IgD-negative memory B cell (primary cell): ENCODE results near the gene EIF4A3. TPM values are rescaled to one million over a fixed set of nuclear protein-coding genes. Genes with fewer than 3 reads are reported as not detected.

Experiments used
- H3K27ac Mint-ChIP-seq, 3 donors: one replicate each; pipeline ENCODE4 v1.8.0; 2020 to 2022; ENCODE audit warnings: mild to moderate bottlenecking in 3 of 3, mixed read lengths in 3 of 3, moderate library complexity in 1 of 3
- H3K27me3 Mint-ChIP-seq: one replicate; pipeline ENCODE4 v1.8.0; 2021; ENCODE audit warnings: mixed read lengths
- H3K36me3 Mint-ChIP-seq: one replicate; pipeline ENCODE4 v1.8.0; 2020; ENCODE audit warnings: mild to moderate bottlenecking, mixed read lengths
- H3K4me1 Mint-ChIP-seq, 3 donors: one replicate each; pipeline ENCODE4 v1.8.0; 2020 to 2022; ENCODE audit warnings: mixed read lengths in 3 of 3, mild to moderate bottlenecking in 1 of 3
- H3K4me3 Mint-ChIP-seq, 4 donors: one replicate each; pipeline ENCODE4 v1.8.0; 2020 to 2022; ENCODE audit warnings: mild to moderate bottlenecking in 4 of 4, mixed read lengths in 4 of 4, moderate library complexity in 3 of 4
- H3K9me3 Mint-ChIP-seq, 3 donors: one replicate each; pipeline ENCODE4 v1.8.0; 2020 to 2021; ENCODE audit warnings: mixed read lengths in 3 of 3, mild to moderate bottlenecking in 1 of 3
- polyA plus RNA-seq: library from polyadenylated mRNA; unstranded; fragments of 300-500 nt; fragmentation: Illumina TruSeq; gene quantifications from one replicate; pipeline ENCODE4 v1.2.3, GENCODE V29; 2021

The EIF4A3 gene
- polyA plus RNA-seq, 1 donor from 2014 or later = 71.0 TPM

DNA sequence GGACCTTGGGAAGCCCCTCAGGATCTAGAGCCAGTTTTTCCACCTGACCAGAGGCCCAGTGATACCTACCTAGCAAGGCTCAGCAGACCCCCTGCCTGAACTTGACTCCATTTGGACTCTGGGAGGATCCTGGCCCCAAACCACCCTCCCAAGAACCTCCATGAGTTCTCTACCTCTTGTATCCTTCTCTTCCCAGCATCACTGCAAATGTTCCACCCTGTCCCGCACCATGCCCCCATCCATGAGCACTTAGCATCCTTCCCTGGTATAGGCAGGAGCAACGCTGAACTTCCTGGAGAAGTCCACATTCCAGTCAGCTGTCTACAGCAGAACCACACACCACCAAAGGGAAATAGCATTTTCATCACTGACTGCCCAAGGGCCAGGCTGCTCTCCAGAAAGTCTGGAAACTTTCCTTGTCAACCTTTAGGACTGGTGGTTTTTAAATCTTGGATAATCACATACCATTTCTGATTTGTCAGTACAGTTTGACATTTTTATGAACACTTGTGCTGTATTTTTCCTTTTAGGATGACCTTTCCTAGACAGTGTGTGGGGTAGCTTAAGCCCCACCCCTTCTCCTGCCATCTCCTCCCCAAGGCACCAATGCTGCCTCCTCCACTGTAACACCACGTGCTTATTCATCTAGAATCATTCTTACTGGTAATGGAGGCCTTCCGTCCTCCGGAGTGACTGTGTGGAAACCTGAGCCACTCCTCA lies 13.9 kb downstream of the EIF4A3 start:
- Mint-ChIP-seq H3K27ac (no peak overlapping the region), H3K4me1 (peaks cover 0 to 3% (median 0%) of the 10 kb centered on the region in 3 donors), H3K27me3 (no peaks in the 10 kb centered on the region), H3K36me3 (peaks cover 11% of the 10 kb centered on the region), H3K9me3 (peaks cover 0 to 2% (median 0%) of the 10 kb centered on the region in 3 donors), H3K4me3 (no peak overlapping the region)

DNA sequence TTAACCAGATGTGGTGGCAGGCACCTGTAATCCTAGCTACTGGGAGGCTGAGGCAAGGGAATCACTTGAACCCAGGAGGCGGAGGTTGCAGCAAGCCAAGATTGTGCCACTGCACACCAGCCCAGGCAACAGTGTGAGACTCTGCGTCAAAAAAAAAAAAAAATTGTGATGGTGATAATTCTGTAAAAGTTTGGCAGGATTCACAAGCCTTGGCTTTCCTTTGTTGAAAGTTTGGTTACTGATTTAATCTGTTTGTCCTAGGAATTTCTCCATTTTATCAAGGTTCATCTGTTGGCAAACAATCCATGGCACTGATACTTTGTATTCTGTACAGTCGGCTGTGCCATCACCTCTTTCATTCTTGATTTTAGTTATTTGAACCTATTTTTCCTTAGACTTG lies 15.9 kb downstream of the EIF4A3 start:
- Mint-ChIP-seq H3K9me3 (peaks cover 0 to 2% (median 0%) of the 10 kb centered on the region in 3 donors), H3K27ac (no peak overlapping the region), H3K4me3 (no peak overlapping the region), H3K4me1 (peaks cover 0 to 3% (median 0%) of the 10 kb centered on the region in 3 donors), H3K36me3 (peaks cover 7% of the 10 kb centered on the region), H3K27me3 (no peaks in the 10 kb centered on the region)

DNA sequence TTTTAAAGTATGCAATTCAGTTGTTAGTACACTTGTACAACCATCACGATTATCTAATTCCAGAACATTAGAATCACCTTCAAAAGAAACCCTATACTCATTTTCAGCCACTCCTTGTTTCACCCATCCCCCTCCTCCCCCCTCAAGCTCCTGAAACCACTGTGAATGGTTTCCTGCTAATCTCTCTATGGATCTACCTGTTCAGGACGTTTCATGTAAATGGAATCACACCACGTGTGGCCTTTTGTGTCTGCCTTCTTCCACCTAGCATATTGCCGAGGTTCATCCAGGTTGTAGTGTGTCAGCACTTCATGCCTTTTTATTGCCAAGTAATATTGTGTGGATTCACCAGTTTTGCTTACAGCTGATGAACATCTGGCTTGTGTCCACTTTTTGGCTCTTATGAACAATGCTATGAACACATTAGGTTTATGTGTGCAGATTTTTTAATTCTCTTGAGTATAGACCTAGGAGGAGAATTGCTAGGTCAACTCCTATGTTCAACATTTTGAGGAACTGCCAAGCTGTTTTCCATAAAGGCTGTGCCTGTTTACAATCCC lies 17.8 kb downstream of the EIF4A3 start:
- Mint-ChIP-seq H3K36me3 (peaks cover 4% of the 10 kb centered on the region), H3K27ac (no peak overlapping the region), H3K27me3 (peaks cover 2% of the 10 kb centered on the region), H3K4me1 (peaks cover 0 to 3% (median 0%) of the 10 kb centered on the region in 3 donors), H3K4me3 (no peak overlapping the region), H3K9me3 (peaks cover 0 to 2% (median 0%) of the 10 kb centered on the region in 3 donors)

DNA sequence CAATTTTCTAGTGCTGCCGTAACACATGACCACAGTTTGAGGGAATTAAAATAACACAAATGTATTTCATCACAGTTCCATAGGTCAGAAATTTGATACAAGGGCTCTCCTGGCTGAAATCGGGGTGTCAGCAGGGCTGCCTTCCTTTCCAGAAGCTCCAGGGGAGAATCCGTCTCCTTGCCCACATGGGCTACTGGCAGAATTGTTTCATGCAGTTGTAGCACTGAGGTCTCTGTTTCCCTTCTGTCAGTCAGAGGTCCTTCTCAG lies 20.5 kb downstream of the EIF4A3 start:
- no peak overlapping the region for H3K4me3 Mint-ChIP-seq
- peaks cover 0 to 2% (median 0%) of the 10 kb centered on the region in 3 donors for H3K4me1 Mint-ChIP-seq
- no peak overlapping the region for H3K27ac Mint-ChIP-seq
- H3K36me3 Mint-ChIP-seq = peaks cover 2% of the 10 kb centered on the region
- H3K27me3 Mint-ChIP-seq = peaks cover 4% of the 10 kb centered on the region
- H3K9me3 Mint-ChIP-seq = peaks cover 0 to 2% (median 0%) of the 10 kb centered on the region in 3 donors

DNA sequence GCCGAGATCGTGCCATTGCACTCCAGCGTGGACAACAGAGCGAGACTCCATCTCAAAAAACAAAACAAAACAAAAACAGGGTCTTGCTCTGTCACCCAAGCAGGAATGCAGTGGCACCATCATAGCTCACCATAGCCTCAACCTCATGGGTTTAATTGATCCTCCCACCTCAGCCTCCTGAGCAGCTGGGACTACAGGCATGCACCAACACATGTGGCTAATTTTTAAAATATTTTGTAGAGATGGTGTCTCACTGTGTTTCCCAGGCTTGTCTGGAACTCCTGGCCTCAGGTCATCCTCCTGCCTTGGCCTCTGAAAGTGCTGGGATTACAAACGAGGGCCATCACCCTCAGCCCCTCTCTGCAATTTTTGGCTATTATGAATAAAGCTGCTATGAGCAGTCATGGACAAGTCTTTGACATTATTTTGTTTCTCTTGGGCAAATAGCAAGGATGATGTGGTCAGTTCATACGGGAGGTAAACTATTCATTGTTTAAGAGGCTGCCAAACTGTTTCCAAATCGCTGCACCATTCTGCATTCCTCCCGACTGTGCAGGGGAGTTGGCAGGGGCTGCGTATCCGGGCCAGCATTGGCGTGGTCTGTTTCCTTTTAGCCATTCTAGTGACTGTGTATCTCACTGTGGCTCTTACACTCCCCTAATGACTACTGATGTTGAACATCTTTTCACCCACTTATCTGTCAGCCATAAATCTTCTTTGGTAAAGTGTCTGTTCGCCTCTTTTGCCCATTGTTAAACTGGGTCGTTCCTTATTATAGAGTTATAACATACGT lies 21.1 kb downstream of the EIF4A3 start:
- no peak overlapping the region for H3K4me3 Mint-ChIP-seq
- peaks cover 2% of the 10 kb centered on the region for H3K36me3 Mint-ChIP-seq
- peaks cover 0 to 2% (median 0%) of the 10 kb centered on the region in 3 donors for H3K4me1 Mint-ChIP-seq

DNA sequence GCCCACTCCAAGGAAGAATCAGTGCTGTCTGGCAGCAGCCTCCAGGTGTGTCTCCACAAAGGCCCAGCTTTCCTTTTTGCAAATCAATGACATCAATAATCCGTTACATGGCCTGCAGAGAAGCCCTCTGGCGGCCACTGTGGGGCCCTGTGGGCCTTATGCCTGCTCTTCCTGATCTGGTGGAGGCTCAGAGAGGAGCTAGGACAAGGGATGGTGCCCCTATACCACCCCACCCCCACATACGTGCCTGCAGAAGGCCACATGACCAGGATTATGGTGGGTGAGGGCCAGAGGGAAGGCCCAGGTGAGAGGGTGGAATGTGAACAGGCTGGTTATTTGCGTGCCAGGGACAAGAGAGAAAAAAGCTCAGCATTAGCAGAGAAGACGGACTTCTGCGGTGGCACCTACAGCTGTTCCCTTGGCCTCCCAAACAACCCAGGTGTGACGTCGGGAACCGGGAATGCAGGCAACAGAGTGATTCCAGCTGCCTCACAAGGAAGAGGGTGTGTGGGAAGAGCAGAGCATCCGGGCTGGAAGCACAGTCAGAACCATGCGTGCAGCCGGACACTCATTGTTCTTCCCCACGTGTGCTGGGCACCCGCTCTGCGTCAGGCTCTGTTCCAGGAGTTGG lies 22.5 kb downstream of the EIF4A3 start:
- no peak overlapping the region for H3K4me3 Mint-ChIP-seq
- peaks cover under 1% of the 10 kb centered on the region for H3K36me3 Mint-ChIP-seq
- H3K9me3 Mint-ChIP-seq = peaks cover 0 to 2% (median 0%) of the 10 kb centered on the region in 3 donors
- H3K27me3 Mint-ChIP-seq = peaks cover 4% of the 10 kb centered on the region
- peaks cover 0 to 2% (median 0%) of the 10 kb centered on the region in 3 donors for H3K4me1 Mint-ChIP-seq
- no peak overlapping the region for H3K27ac Mint-ChIP-seq

More for the DNA sequence above, 21.1 kb downstream of the EIF4A3 start:
- H3K27ac Mint-ChIP-seq = no peak overlapping the region
- H3K9me3 Mint-ChIP-seq = peaks cover 0 to 2% (median 0%) of the 10 kb centered on the region in 3 donors
- peaks cover 4% of the 10 kb centered on the region for H3K27me3 Mint-ChIP-seq

DNA sequence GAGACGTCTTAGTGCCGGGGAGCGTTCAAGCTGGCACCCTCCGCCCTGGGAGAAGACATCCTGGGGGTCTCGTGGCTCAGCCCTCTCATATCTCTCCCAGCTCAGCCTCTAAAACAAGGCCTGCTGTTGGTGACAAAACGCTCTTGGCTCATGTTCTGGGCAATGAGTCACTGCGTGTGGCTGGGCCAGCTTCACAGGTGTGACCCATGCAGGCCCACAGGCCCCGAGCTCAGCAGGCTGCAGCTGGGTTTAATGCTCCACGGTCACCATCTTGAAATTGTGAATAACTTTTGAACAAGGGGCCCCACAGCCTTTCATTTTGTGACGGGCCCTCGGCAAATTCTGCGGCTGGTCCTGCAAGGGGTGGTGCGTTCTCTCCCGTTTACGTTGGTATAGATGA lies 23.1 kb downstream of the EIF4A3 start:
- Mint-ChIP-seq H3K36me3 (no peaks in the 10 kb centered on the region), H3K4me3 (no peak overlapping the region), H3K27ac (no peak overlapping the region), H3K9me3 (no peaks in the 10 kb centered on the region), H3K27me3 (peaks cover 4% of the 10 kb centered on the region), H3K4me1 (no peaks in the 10 kb centered on the region)

DNA sequence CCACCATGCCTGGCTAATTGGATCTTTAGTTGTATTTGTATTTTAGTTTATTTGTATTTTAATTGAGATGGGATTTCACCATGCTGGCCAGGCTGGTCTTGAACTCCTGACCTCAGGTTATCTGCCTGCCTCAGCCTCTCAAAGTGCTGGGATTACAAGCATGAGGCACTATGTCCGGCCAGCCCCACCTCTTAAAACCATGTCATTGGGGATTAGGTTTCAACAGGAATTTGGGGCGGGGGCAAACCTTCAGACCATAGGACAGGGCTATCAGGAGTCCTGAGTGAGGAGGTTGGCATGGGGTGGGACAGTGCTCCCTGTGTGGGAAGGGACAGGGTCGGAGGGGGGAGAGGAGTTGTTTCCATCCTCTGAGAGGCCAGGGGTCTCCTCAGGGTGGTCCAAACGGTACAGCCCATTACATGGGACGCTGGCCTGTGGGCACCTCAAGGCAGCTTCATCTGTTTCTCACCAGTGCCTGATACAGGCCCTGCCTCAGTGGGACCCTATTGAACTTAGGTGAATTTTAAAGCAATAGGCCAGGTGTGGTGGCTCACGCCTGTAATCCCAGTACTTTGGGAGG lies 23.9 kb downstream of the EIF4A3 start:
- Mint-ChIP-seq H3K4me3 (no peak overlapping the region), H3K9me3 (no peaks in the 10 kb centered on the region), H3K27ac (no peak overlapping the region), H3K27me3 (peaks cover 4% of the 10 kb centered on the region), H3K36me3 (no peaks in the 10 kb centered on the region), H3K4me1 (no peaks in the 10 kb centered on the region)

DNA sequence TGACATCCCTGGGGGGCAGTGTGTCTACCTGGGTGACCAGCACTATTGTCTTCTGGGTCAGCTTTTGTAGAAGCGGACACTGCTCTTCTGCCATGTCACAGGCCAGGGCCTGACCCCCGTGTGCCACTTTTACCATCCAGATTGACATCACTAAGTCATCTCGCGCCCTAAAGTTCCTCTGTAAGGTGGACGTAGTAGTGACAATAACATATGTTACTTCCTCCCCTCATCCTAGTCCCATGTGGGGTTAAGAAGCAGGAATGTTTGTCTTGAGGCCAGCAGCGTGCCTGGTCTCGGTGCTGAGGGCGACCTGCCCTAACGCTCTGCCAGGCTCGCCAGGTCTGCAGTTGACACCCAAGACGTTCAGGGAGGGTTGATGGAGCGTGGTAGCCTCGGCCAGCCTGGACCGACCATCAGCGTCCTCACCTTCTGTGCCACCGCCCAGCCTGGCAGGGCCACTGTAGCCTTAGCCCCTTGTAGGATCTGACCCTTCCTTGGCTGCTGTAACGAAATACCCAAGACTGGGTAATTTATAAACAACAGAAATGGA lies 24.8 kb downstream of the EIF4A3 start:
- H3K4me3 Mint-ChIP-seq = no peak overlapping the region
- no peaks in the 10 kb centered on the region for H3K36me3 Mint-ChIP-seq
- no peaks in the 10 kb centered on the region for H3K9me3 Mint-ChIP-seq
- H3K27me3 Mint-ChIP-seq = peaks cover 4% of the 10 kb centered on the region
- H3K4me1 Mint-ChIP-seq = no peaks in the 10 kb centered on the region
- no peak overlapping the region for H3K27ac Mint-ChIP-seq

DNA sequence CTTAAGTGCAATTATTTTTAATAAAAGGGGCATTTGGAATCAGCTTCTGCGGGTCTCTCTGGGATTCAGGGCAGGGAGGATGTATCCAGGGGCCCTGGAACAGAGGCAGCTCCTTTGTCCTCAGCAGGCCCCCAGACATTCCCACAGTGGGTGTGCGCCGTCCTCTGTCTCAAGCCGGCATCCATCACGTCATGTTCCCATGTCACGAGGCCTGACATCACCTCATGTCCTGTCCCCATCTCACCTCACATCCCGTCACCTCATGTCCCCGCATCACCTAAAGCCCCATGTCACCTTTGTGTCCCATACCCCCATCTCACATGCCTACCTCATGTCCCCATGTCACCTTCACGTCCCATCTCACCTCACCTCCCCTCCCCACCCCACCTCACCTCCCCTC lies 27.1 kb downstream of the EIF4A3 start:
- no peak overlapping the region for H3K4me3 Mint-ChIP-seq
- no peaks in the 10 kb centered on the region for H3K4me1 Mint-ChIP-seq
- peaks cover 4% of the 10 kb centered on the region for H3K27me3 Mint-ChIP-seq
- peaks cover under 1 to 6% (median 2%) of the 10 kb centered on the region in 3 donors for H3K9me3 Mint-ChIP-seq
- H3K36me3 Mint-ChIP-seq = no peaks in the 10 kb centered on the region
- H3K27ac Mint-ChIP-seq = no peak overlapping the region

DNA sequence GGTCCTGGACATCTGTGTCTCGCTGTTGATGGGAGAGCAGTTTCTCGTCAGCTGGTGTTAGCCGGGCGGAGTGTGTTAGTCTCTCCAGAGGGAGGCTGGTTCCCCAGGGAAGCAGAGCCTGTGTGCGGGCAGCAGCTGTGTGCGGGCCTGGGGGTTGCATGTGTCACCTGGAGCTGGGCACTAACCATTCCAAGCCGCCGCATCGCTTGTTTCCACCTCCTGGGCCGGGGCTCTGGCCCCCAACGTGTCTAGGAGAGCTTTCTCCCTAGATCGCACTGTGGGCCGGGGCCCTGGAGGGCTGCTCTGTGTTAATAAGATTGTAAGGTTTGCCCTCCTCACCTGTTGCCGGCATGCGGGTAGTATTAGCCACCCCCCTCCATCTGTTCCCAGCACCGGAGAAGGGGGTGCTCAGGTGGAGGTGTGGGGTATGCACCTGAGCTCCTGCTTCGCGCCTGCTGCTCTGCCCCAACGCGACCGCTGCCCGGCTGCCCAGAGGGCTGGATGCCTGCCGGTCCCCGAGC lies 27.6 kb downstream of the EIF4A3 start:
- Mint-ChIP-seq H3K27me3 (peaks cover 4% of the 10 kb centered on the region), H3K9me3 (peaks cover 2 to 8% (median 2%) of the 10 kb centered on the region in 3 donors), H3K36me3 (no peaks in the 10 kb centered on the region), H3K4me3 (no peak overlapping the region), H3K27ac (no peak overlapping the region), H3K4me1 (peaks cover 0 to 3% (median 0%) of the 10 kb centered on the region in 3 donors)

DNA sequence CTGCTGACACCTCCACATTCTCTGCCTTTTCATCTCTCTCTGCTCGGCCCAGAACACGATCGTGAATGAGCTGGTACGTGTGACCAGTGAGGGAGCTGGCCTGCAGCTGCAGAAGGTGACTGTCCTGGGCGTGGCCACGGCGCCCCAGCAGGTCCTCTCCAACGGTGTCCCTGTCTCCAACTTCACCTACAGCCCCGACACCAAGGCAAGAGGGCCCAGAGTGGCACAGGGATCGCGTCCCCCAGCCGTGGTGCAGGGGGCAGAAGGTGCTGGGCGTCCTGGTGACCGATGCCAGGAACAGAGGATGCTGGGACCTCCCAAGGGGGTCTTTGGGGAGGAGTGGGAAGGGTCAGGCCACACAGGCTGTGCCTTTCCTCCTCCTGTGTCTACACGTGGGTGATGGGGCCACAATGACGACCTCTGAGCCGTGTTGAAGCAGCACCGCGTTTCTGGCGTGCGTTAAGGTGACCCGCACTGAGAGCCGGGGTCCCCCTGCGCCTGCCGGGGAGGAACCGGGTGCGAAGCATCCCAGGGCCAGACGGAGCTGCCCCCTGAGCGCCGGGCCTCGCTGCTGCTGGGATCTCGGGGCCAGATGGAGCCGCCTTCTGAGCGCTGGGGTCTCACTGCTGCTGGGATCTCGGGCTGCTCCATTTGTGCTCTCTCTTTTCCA lies 28.2 kb downstream of the EIF4A3 start:
- Mint-ChIP-seq H3K36me3 (peaks cover 3% of the 10 kb centered on the region), H3K4me1 (peaks cover 0 to 3% (median 0%) of the 10 kb centered on the region in 3 donors), H3K27ac (no peak overlapping the region), H3K27me3 (no peaks in the 10 kb centered on the region), H3K9me3 (peaks cover 2 to 8% (median 2%) of the 10 kb centered on the region in 3 donors), H3K4me3 (no peak overlapping the region)

DNA sequence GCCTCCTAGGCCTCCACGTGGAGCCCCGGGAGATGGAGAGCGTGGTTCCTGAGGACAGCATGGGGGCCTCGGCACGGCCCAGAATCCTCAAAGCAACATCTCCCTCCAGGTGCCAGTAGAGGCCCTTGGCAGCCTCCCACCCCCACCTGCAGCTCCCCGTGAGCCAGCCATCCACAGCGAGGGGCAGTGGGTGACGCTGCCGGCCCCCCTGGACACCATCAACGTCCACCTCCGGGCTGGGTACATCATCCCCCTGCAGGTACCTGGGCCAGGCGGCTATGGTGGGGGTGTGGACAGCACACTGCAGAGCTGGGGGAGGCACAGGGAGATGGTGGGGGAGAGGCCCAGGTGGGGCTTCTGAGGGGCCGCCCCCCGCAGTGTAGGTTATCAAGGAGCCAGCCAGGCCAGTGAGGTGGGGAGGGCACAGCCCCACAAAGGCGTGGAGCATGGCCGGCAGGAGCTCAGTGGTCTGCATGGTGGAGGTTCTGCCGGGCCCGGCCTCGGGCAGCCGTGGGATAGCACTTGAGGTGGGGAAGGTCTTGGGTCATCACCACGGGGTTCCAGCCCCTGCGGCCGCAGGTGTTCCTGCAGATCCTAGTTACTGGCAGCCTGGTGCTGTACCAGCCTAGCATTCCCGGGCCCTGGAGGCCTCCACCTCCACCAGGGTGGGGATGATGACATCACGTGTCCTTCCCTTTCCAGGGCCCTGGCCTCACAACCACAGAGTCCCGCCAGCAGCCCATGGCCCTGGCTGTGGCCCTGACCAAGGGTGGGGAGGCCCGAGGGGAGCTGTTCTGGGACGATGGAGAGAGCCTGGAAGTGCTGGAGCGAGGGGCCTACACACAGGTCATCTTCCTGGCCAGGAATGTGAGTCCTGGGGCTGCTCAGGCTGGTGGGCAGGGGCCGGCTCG lies 29.2 kb downstream of the EIF4A3 start:
- H3K4me1 Mint-ChIP-seq = peaks cover 0 to 3% (median 0%) of the 10 kb centered on the region in 3 donors
- H3K27ac Mint-ChIP-seq = no peak overlapping the region
- H3K36me3 Mint-ChIP-seq = peaks cover 3% of the 10 kb centered on the region
- no peak overlapping the region for H3K4me3 Mint-ChIP-seq
- peaks cover 2 to 8% (median 2%) of the 10 kb centered on the region in 3 donors for H3K9me3 Mint-ChIP-seq
- no peaks in the 10 kb centered on the region for H3K27me3 Mint-ChIP-seq
